ENCODE data around the gene HOXA11.

HOXA11 gene

GRCh38 chr7:27171325-27171636 is 13.8 kb downstream of the HOXA11 start:
- DNase-seq, result no peak

- no peak for DNase-seq
Measured at GRCh38 chr7:27170426-27171324, 14.4 kb downstream of the HOXA11 start.

GRCh38 chr7:27169658-27170425 is 15.2 kb downstream of the HOXA11 start:
- DNase-seq, result no peak

GRCh38 chr7:27168265-27168947 is 16.6 kb downstream of the HOXA11 start:
- DNase-seq, result no peak

GRCh38 chr7:27167916-27168264 is 17.1 kb downstream of the HOXA11 start:
- DNase-seq, result no peak

GRCh38 chr7:27166531-27167505 is 18.2 kb downstream of the HOXA11 start:
- no peak for DNase-seq

- no peak for DNase-seq
Measured at GRCh38 chr7:27165996-27166530, 19.0 kb downstream of the HOXA11 start.

- DNase-seq, result no peak
Measured at GRCh38 chr7:27165089-27165995, 19.7 kb downstream of the HOXA11 start, which contains the start of gene HOXA9. Gene HOXA9 (minus strand): TSS chr7:27165537. CDS start chr7:27165457, 80 bp downstream.

GRCh38 chr7:27164367-27165088 is 20.5 kb downstream of the HOXA11 start:
- DNase-seq, result no peak

- DNase-seq, result no peak
Measured at GRCh38 chr7:27164045-27164366, 21.0 kb downstream of the HOXA11 start.

- no peak for DNase-seq
Measured at GRCh38 chr7:27163288-27164044, 21.6 kb downstream of the HOXA11 start.

GRCh38 chr7:27162561-27163287 is 22.3 kb downstream of the HOXA11 start:
- no peak for DNase-seq

GRCh38 chr7:27161721-27162560 is 23.1 kb downstream of the HOXA11 start:
- DNase-seq, result no peak

- peak in 5 of 51 donors; percentile 12 to 24 (median 16) for DNase-seq
Measured at GRCh38 chr7:27161214-27161720, 23.8 kb downstream of the HOXA11 start.

- DNase-seq, result peak in 50 of 51 donors; percentile 6 to 84 (median 64)
Measured at GRCh38 chr7:27160546-27161213, 24.4 kb downstream of the HOXA11 start.

- DNase-seq, result no peak
Measured at GRCh38 chr7:27160145-27160545, 24.9 kb downstream of the HOXA11 start.
